Esophagus mucosa (tissue), 1 donor: Measurements from ENCODE around the gene ISOC2. TPM values are rescaled to one million over a fixed set of nuclear protein-coding genes. Genes with fewer than 3 reads are reported as not detected.
A peak's percentile ranks its signal among the peaks of the same experiment; 100 is the strongest.
"Not testable (repeated sequence)": the region's sequence is repeated elsewhere in the genome, so short reads cannot be mapped to it uniquely, and the experiment has no call there.

Source experiments
- ATAC-seq: fragments of 200-7000 bp; cut with Tn5 transposase; one replicate; pipeline ENCODE4 v1.9.1; 2020
- total RNA-seq: library from RNA; stranded (reverse); gene quantifications from one replicate; pipeline ENCODE4 v1.2.4, GENCODE V29; 2023
- donor health status: DM: yes; HTN: yes; CAD: no.

The ISOC2 gene
- total RNA-seq, 1 donor from 2014 or later = 41.9 TPM

DNA sequence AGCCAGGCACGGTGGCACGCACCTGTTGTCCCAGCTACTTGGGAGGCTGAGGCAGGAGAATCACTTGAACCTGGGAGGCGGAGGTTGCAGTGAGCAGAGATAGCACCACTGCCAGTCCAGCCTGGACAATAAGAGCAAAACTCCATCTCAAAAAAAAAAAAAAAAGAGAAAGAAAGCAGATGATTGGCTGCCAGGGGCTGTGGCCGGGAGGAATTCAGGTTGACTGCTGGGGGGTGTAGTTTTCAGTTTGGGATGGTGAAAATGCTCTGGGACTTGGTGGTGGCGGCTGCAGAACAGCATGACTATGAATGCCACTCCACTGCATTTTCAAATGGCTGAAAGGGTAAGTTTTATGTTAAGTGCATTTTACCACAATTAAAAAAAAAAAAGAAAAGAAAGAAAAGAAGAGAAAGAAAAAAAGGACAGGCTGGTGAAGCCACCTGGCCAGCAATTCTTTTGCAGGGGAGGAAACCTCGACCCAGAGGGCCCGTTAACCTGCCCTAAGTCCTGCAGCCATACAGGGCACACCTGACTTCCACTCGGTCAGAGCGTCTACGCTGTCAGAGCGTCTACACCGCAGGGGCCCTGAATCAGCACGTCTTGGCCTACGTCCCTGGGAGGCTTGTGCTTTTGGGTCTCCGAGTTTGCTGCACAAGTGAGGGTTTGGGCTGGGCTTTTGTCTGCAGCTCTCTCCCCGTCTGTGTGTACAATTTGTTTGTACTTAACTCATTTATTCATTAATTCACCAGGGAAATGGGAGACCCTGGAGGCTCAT lies 3.6 kb downstream of the ISOC2 start:
- no peak for ATAC-seq

DNA sequence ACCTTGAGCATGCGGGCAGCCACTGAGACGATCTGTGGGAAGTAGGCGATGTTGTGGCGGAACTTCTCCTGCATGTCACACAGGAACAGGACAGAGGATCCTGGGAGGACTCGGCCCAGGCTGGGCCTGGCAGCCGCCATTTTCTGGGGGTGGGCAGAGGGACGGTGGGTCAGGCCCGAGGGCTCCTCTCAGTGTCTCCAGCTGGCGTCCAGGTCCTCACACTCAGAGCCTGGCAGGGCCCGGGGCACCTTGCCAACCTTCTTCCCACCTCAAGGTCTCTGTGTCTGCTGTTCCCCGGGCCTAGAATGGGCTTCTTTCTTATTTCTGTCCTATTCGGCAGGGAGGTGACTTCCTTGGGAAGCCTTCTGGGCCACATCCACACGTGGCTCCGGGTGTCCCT lies 5.1 kb downstream of the ISOC2 start:
- ATAC-seq = no peak

DNA sequence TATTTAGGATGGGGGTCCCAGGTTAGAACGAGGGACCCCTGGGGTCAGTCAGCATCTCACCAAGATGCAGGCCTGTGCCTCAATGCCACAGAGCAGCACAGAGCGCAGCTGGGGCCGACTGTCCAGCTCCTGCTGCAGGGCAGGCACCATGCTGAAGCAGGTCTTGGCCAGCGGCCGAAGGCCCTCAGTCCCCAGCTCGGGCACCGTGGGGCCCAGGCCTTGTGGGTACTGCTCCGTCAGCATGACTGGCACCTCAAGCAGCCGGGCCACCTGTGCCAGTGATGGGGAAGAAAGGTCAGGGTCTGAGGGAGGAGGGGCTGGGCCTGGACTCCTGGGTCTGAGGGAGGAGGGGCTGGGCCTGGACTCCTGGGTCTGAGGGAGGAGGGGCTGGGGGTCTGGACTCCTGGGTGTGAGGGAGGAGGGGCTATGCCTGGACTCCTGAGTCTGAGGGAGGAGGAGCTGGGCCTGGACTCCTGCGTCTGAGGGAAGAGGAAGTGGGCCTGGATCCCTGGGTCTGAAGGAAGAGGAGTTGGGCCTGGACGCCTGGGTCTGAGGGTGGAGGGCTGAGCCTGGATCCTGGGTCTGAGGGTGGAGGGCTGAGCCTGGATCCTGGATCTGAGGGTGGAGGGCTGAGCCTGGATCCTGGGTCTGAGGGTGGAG lies 5.7 kb downstream of the ISOC2 start:
- no peak for ATAC-seq

DNA sequence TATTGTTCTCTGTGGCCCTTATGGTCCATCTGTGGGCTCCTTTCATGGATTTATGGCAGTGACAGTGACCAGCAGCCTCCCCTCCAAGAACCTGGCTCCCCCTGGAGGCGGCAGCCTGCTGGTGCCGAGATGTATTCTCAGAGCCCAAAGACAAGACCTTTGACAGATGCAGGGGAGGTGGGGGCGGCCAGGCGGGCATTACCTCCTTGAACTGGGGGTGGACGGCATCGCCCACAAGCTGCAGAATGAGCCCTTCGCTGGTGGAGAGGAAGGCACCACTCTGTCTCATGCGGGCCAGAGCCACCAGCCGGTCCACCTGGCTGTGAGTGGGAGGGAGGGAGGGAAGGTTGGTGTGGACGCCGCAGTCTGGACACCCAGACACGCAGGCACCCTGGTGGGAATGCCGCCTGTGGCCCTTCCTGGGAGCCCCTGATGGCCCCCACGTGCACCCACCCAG lies 6.6 kb downstream of the ISOC2 start:
- no peak for ATAC-seq

DNA sequence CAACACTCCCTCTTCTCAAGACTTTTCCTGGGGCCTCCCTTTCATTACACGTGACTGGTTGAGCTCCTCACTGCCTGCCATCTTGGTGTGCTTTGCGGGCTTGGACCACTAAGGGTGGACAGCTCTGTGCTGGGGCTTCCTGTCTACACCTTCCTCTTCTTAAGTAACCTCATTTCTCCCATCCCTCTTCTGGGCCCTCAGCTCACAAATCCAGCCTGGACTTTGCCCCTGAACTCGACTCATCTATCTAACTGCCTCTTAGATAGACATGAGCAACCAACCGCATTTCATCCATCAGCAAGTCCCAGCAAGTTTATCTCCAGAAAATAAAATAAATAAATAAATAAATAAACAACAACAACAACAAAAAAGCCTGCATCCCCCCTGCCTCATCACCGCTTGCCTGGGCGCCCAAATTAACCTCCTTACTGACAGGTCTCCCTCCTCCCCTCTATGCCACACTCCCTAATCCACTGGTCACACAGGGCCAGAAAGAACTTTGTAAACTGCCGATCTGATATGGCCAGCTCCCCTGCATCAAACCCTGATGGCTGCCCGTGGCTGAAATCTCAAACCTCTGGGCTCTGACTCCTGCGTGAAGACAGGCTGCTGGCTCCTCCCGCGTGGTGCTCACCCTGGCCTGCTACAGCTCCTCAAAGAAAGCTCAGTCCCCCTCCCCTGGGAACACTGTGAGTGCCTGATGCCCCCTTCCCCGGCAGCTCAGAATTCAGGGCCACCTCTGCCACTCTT lies 7.8 kb downstream of the ISOC2 start:
- ATAC-seq = no peak

DNA sequence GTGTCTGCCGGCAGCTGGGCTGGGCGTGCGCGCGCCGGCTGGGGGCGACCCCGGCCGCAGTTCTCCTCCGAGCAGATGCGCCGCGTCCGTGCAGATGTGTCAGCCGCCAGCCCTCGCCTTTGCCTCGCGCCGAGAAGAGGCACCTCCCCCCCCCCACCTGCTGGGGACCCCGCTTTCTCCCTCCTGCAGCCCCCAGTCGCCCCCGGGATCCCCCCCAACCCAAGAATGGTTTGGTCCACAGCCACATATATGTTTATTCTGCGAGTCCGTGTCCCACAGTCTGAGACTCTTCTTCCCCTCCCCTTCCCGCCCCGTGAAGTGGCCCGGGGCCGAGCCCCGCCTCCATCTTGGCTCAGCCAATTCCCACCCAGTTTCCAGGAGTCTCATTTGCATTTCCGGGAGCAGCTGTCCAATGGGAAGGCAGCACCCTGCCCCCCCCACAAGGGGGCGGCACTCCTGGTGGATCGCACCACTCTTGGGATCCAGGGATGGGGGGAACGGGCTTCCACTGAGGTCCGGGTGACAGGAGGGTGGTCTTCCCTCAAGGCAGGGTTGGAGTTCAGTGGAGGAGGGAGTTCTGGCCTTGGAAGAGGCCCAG lies 8.6 kb downstream of the ISOC2 start:
- peak; percentile 72 for ATAC-seq

DNA sequence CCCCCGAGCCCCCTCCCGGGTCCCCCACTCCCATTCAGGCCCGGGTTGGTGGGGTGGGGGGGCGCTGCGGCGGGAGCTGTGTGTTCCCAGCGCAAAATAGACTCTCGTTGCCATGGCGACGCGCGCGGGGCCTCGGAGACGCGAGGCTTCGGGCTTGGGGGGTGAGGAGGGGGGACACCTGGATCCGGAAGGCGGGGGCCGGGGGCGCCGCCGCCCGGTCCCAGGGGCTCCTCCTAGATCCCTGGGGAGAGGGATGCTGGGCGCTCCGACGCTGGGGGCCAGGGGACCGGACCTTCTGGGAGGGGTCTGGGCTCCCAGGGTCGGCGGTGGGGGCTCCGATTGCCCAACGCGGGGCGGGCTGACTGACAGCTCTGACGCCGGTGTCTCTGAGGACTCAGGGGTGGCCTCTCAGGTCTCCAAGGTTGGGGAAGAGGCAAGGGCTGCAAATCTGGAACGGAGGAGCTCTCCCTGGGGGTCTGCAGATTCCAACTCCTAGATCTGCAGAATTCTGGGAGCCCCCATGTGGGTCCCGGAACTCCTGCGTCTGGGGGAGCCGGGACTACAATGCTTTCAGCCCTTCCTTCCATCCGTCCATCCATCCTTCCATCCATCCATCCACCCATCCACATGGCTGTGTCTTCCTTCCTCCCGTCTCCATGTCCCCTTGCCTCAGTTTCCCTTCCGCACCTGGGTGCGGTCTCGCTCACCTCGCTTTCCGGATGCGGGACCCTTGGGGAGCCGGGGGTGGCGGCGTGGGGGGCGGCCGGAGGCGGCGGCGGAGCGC lies 9.3 kb downstream of the ISOC2 start:
- no peak for ATAC-seq

DNA sequence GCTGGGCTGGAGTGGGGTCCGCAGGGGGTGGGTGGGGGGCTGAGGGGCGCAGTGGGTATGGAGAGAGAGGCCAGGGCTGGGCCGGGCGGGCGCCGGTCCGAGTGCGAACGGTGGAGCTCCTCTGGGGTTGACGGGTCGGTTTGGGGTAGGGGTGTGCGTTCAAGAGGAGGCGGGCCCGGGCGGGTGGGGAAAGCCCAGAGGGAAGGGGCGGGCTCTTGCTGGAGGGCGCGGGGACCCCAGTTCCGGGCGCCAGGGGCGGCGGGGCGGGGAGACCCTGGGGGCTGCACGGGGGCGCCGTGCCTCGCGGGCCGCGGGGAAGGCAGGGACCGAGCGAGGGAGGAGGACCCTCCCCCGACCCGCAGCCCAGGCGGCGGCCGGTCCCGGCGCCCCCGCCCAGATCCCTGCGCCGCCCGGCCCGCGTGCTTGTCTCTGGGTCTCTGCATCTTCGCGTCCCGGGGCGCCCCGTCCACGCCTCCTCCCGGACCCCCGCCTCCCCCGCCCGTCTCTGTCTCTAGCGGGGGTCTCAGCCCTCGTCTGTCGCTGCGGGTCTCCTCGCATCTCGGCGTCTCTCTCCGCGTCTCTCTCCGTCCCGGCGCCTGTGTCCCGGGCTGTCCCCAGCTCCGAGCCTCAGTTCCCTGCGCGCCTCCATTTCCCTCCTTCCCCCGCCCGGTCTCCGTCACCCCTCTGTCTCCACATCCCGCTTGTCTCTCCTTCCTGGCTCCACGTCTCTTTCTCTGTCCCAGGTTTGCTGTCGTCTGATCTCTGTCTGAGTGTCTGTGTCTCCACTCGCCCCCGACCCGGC lies 10.1 kb downstream of the ISOC2 start:
- ATAC-seq = no peak

DNA sequence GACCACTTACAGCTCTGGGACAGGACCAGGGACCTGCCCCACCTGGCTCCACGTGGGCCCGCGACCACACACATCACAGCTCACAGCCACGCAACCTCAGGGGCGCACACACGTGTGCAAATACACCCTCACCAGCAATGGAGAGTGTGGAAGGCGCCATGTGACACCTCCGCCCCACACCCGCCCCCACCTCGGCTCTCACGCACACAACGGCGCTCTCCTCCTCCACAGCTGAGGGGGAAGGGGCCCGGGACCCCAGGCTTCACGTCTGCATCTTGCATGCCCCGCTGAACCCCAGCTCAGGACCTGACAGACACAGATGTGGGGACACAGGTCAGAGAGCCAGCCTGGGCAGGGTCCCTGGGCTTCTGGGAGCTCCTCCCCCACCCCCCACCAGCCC lies 12.0 kb downstream of the ISOC2 start:
- ATAC-seq = no peak

DNA sequence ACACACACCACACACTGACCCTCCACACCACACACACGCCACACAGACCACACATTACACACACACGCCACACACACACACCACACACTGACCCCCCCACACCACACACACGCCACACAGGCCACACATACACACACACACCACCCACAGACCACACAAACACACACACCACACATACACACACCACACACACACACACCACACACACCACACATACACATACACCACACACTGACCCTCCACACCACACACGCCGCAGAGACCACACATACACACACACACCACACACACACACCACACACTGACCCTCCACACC lies 13.3 kb downstream of the ISOC2 start:
- ATAC-seq = not testable (repeated sequence)

DNA sequence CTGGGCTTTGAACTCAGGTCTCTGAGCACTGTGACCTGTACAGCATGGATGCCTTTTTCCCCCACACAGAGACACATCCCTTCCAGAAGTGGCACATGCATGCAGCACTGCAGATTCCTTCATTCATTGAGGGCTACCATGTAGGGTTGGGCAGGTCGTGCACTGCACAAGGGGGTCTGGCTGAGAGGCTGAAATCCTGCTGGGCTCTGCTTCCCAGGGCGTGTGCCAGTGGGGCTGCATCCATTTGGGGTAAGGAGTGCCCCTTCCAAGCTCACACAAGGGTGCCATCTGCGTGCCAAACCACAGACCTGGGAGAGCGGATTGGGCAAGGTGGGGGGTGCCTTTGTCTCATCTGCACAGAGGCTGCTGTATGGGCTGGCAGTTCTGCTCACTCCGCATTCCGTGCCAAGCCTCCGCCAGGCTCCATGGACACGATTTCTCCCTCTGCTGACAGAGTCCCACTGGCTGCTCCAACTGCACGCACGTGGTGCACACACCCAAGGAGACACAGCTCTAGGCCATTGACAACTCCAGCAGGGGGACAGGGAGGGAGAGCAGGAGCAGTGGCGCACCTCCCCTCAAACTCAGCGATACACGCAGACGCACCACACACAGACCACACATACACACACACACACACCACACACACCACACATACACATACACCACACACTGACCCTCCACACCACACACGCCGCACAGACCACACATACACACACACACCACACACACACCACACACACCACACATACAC lies 13.8 kb downstream of the ISOC2 start:
- peak; percentile 60 for ATAC-seq

DNA sequence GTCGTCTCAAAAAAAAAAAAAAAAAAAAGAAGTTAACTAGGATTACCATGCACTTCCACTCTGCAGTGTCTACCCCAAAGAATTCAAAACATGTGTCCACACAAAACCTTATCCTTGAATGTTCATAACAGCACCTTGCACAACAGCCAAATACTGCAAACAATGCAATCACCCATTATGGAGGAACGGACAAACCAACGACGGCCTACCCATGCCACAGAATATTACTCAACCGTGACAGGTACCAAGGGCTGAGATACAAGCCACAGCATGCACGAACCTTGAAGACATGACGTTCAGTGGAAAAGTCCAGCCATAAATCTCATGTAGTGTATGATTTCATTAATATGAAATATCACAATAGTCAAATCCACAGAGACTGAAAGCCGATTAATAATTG lies 15.4 kb downstream of the ISOC2 start:
- ATAC-seq = peak; percentile 76

DNA sequence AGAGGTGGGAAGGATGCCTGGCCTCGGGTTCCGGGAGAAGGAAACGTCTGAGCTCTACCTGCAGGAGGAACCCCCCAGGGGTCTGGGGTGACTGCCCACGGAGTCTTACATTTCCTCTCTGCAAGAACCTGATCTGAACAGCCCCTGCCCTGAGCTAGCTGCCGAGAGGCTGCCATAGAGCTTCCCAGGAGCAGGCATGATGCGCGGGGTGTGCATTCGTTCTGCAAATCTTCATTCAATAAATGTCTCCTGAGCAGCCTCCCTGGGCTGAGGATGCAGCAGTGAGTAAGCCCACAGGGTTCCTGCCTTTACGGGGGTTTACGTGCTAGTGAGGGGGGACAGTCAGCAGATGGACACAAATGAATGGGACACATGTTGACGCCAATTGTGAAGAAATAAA lies 16.8 kb downstream of the ISOC2 start:
- ATAC-seq = no peak

DNA sequence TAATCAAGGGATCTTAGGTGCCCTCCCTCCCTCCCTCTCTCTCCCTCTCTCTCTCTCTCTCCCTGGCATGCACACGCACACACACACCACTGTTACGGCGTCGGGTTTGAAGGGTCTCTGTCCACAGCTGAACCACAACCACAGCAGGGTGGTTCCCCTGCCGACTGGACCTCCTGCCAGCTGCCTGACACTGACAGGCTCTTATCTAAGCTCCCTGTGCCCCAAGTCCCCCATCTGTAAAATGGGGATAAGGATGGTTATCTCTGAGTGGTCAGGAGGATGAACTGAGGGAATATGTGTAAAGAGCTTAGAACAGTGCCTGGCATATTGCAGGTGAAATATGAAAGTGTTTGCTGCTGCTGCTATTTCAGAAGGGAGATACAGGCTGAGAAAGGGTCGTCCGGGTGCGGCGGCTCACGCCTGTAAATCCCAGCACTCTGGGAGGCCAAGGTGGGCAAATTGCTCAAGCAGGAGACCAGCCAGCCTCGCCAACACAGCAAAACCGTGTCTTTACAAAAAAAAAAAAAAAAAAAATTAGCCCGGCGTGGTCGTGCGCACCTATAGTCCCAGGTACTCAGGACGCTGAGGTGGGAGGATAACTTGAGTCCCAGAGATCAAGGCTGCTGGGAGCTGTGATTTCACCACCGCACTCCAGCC lies 17.5 kb downstream of the ISOC2 start:
- no peak for ATAC-seq

DNA sequence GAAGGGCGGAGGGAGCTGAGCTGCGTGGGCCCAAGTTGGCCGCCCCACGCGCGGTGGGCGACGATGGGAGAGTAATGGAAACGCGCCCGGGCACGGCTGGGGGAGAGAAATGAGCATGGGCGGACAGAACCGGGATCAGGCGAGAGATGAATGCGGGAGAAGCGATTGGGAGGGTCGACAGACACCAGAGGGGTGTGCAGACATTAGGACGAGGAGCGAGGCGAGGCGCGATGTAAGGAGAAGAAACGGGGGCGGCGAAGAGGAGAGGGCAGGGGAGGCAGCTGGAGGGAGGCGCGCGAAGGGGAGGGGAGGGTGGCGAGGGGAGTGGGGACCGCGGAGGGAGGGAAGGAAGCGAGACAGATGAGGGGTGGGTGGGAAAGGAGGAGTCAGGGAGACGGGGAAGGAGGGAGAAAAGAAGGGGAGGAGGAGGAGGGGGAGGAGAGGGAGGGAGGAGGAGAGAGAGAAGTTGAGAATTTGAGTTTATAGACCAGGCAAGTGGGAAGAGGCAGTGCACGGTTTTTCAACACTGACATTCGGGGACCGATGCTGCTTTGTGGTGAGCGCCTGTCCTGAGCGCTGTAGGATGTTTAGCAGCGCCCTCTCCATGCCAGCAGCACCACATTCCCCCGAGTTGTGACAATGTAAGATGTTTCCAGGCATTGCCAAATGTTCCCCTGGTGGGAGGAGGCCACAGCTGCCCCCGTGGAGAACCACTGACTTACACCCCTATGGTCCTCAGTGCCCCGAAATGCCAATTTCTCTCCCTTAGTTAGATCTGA lies 18.2 kb downstream of the ISOC2 start, which contains the start of gene SHISA7:
SHISA7 (minus strand) TSS at position 256 of the 779 bp plus-strand sequence. CDS start 437 bp downstream, outside the sequence.
- ATAC-seq = no peak

DNA sequence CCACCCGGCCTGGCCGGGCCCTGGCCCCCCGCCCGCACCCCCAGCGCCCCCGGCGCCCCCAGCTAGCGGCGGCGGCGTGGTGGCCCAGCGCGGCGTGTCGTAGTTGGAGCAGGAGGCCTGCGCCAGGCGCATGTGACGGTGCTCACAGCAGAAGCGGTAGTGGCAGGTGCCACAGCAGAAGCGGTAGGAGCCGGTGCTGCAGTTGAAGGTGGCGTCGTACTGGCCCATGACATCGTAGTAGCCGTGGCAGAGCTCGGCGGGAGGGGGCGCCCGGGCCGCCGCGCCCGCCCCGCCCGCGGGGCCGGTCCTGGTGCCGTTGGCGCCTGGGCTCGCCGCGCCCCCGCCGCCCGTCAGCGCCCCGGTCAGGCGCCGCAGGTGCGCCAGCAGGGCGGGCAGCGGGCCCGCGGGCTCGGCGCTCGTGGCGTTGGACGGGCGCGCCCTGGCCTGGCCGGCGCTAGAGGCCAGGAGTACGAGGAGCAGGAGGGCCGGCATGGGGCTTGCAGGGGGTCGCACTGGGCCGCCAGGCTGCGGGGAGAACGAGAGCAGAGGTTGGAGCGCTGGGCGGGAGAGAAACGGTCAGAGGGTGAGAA lies 19.0 kb downstream of the ISOC2 start:
- ATAC-seq = peak; percentile 10

DNA sequence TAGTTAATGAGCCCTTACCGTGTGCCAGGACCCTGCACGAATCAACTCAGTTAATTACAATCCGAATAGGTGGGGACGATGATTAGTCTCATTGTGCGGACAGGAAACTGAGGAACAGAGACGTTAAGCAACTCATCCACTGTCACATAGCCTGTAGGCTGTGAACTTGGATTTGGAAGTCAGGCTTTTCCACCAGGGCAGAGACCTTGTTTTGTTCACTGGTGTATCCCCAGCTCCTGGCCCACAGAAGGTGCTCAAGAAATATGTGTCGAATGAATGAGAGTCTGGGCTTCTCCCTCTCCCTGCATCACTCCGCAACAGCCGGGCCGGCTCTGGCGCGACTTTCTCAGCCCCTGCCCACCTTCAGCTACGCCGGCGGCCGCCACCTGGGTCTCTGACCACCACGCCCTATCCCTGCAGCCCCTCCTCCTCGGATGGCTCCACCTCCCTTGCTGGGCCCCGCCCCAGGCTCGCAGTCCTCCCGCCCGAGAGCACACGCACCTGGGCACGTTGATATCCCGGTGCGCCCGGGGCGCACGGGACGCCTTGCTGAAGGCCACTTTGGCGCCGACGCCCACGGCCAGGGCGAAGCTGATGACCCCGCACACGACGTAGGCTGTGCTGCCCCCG lies 19.6 kb downstream of the ISOC2 start:
- no peak for ATAC-seq

DNA sequence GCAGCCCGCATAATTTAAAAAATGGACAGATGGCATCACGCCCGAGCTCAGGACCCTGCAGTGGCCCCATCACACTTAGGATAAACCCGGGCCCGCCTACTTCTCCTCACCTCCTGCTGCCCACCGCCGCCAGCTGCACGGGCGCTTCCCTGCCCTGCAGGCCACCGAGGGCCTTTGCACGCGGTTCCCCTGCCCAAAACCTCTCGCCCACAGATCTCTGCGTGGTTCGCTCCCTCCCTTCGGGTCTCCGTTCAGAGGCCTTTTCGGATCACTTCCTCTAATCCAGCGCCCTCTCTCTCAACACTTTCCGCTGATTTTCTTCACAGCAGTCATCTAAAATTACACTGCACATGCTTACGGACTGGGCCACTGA lies 20.1 kb downstream of the ISOC2 start:
- no peak for ATAC-seq
